Right renal pelvis (tissue), 4 donors: ENCODE results near the gene PTGER3. TPM values are rescaled to one million over a fixed set of nuclear protein-coding genes. Genes with fewer than 3 reads are reported as not detected.

ENCODE experiments used
- DNase-seq, 4 donors: peaks; one replicate each; pipeline ENCODE4 v3.0.0-alpha.2; 2013; ENCODE audit warnings: low read depth in 4 of 4, low spot score in 3 of 4, missing footprints in 1 of 4
- polyA plus RNA-seq, 4 donors: library from polyadenylated mRNA; unstranded; fragments of 120-200 nt; gene quantifications; one replicate each; pipeline ENCODE4 v1.2.1, GENCODE V29; 2013; ENCODE audit not compliant: insufficient read length in 4 of 4

The PTGER3 gene
- polyA plus RNA-seq, 4 donors: 51.5 to 61.9 (median 55.6) TPM

- DNase-seq: no peak
These were observed 6.1 kb upstream of the PTGER3 start for GRCh38 chr1:71053758-71054157.

GRCh38 chr1:71053146-71053545 is 5.5 kb upstream of the PTGER3 start:
- no peak for DNase-seq

DNA sequence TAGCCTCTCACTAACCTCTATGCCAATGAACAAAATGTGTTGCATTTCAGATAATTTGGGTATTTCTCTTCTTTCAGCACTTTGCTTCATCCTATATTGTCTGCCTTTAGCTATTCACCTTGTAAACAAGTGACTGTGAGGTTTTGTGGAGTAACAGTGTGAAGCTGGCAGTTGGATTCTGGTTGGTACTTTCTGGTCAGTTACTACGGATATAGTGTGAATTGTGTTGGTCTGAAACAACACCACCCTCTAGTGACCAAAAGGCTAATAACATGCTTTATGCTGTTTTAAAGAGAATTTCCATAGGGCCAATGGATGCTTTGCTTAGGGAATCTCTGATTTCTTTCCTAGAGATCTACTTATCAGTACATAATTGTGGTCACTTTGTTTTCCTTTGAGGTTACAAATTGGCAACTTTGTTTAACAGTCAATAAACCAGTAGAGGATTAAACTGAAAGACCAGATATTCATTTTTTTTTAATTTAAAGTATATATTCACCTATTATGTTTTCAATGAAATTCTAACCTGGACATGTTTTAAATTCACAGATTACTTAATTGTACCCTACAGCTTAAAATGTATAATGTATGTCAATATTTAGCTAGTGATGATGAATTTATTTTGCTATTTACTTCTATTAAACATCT is 2.5 kb upstream of the PTGER3 start:
- peak in 3 of 4 donors; percentile 54 to 69 (median 60) for DNase-seq

GRCh38 chr1:71046891-71047634 is 553 bp downstream of the PTGER3 start:
- no peak for DNase-seq

GRCh38 chr1:71045463-71046028 is 2.1 kb downstream of the PTGER3 start:
- no peak for DNase-seq

DNA sequence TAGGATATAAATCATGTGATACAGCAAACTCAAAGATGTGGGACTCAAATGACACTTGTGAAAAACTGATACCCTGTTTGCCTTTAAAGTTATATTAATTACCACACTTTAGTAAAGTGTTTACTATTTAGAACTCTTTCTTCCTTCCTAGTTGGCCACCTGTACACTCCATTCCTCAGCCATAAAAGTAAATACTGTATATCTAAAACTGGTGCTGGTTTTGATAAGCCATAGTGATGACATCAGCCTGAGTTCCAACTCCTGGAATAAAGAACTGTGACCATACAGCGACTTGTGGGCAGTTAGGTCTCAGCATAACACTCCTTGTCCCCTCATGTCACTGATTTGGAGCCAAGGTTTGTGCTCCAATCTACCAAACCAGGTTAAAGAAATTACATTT is 2.8 kb downstream of the PTGER3 start:
- DNase-seq: no peak

DNA sequence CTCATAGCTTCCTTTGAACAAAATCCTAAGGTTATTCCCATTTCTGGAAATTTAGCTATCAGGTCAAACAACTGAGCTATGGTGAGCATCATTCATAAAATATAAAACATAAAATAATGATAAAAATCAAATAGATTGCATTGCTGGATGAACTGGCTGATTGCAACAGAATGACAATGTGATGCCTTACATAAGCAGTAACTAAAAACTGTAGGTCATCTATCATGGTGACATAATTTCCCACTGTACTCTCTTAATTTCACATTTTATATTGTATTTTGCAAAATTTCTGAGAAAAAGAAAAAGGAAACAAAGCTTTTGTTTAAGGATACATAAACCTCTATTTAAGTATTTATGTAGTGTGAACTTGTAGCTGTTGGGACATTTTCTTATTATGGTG is 4.6 kb downstream of the PTGER3 start:
- no peak for DNase-seq

DNA sequence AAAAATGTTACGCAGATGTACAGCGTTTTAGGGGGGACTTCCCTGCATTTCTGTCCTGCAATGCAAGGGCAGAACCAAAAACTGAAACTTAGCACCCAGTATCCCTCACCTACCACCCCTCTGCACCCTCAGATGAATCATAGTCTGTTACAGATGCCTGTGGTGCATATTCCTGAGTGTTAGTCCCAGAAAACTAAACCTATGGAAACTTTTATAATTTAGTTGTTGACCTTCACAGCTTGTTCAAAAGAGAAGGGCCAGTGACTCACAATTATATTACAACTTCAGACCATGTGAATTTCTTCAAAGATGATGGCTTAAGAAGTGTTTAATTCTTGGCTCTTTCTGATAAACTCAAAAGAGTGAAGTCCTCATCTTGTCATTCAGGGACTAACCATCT is 5.8 kb downstream of the PTGER3 start:
- no peak for DNase-seq

DNA sequence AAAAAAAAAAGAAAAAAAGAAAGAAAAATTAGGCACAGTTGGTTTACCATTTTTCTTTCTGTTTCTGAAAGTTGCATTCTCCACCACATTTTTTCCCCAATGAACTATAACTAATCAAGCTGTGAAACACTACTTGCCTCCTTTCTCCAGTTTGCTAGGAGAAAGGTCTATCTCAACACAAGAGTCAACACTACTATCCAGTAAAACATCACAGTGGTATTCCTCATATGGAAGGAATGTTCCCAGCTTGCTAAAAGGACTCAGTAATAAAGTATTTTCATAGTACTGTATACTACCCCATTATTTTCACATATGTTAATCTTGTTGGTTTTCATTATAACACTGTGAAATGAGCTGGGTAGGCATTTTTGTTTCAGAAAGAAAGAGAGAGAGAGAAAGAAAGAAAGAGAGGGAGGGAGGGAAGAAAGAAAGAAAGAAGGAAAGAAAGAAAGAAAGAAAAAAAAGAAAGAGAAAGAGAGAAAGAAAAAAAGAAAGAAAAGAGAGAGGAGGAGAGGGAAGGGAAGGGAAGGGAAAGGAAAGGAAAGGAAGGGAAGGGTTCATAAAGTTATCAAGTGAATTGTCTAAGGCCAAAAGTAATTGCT is 7.9 kb downstream of the PTGER3 start:
- DNase-seq: no peak

DNA sequence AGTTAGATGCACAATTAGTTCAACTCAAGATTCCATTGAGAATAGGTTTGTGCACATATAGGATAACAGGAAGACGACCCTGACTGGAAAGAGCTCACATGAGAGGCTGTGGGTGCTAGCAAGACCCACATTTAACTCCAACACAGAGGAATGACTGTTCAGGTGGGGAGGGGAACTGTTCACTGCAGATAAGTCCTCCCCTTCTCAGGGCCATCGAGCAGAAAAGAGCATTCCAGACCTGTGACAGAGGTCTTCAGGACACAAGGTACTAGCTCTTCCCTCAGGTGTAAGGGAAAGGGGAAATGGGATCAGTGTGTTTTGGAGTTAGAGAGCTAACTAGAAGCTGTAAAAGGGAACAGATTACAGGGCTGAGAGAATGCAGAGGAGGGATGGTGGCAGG is 8.7 kb downstream of the PTGER3 start:
- DNase-seq: no peak

DNA sequence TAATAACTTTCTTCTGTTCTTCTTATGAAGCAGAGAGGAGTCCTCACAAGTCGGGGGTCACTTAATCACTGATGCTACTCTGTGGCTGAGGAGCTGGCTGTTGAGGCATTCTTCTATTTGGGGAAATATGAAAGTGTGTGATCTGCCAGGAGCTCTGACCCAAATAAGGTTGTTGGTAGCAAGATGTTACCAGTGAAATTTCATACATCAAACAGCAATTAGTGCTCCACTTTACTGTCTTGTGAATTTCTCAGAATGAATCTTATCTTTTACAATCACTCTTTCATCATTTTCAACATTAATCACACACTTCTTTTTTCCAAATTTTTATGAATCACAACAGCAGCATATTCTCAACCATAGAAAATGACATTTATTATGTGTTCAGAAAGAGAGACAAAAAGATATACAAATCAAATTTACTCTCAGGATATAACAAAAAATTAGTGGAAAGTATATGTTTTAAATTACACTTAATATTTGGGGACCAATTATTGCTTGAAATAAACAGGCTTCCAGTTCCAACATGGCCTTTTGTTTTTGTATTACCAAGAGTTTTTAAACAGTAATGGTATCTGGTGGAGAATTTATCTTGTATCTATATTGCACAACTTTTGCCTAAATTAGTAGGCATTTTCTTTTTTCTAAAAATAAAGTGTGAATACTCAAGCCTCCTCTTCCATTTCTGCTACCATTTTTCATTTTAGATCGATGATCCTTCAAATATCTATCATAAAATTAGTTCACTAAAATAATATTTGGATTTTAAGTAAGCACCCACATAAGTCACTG is 9.6 kb downstream of the PTGER3 start:
- DNase-seq: no peak

DNA sequence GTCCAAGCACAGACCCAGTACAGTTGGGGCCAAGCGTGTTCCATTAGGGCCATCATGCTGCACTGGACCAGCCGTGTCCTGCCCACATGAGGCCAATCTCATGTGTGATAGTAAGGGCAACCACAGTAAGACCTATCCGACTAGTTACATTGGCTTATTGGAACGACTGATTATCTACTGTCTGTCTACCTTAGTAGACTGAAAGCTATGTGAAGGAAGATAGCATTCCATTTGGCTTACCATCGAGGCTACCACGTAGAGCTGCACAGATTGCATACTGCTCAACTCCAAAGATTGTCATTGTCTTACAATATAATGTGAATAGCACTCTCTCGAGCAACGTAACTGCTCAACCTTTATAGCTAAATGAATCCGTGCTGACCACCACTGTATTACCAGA is 10.6 kb downstream of the PTGER3 start:
- DNase-seq: no peak

- no peak for DNase-seq
These were observed 14.5 kb downstream of the PTGER3 start for GRCh38 chr1:71033136-71033535.

GRCh38 chr1:71031426-71031825 is 16.2 kb downstream of the PTGER3 start:
- DNase-seq: no peak

DNA sequence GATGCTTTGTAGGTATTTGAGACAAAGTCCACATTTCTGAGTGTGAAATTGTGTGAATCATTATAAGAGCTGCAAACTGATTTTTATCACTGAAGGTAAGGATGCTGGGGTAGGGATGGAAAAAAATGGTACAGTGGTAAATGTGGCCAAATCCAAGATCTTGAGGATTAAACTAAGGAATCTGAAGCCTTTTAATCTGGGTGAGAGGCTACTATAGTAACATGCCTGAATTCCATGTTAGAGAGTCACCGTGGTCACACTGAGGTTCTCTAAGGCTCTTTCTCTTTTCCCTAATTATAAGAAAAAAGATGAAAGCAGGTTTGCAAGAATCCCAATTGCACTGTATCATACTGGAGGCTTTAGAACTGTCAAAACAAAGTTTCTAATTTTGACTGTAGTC is 17.6 kb downstream of the PTGER3 start:
- DNase-seq: no peak

- no peak for DNase-seq
These were observed 18.6 kb downstream of the PTGER3 start for GRCh38 chr1:71028981-71029380.

- DNase-seq: no peak
These were observed 19.6 kb downstream of the PTGER3 start for GRCh38 chr1:71027991-71028390.

DNA sequence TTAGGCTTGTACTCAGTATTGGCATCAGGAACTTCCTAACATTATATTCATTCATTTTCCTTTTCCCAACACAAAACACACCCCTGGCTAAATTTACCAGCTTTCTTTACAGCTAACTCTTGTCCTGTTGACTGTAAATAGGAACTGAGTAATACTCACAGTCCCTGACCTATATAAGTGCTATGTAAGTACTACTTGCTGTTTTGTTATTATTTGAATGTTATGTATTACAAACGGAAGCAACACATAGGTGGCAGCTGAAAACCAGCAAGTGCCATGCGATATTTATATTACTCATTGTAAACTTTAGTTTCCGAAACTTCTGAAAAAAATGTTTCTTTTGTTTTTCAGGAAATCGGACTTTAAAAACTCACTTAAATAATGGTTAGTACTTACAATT is 21.5 kb downstream of the PTGER3 start:
- DNase-seq: no peak

- no peak for DNase-seq
These were observed 24.1 kb downstream of the PTGER3 start for GRCh38 chr1:71023515-71023914.

- DNase-seq: no peak
These were observed 28.2 kb downstream of the PTGER3 start for GRCh38 chr1:71019233-71019969.
